GM20431 (cell line): Measurements from ENCODE around the gene TUBB4A.

Source experiments
- in situ Hi-C: fragments of 300-500 bp; cut with MseI, MboI; formaldehyde crosslinking; loops from one replicate; pipeline ENCODE4 v1.15.0; 2020; ENCODE audit warnings: low sequenced_read_pairs; ENCODE audit not compliant: unreplicated experiment

The TUBB4A gene

DNA sequence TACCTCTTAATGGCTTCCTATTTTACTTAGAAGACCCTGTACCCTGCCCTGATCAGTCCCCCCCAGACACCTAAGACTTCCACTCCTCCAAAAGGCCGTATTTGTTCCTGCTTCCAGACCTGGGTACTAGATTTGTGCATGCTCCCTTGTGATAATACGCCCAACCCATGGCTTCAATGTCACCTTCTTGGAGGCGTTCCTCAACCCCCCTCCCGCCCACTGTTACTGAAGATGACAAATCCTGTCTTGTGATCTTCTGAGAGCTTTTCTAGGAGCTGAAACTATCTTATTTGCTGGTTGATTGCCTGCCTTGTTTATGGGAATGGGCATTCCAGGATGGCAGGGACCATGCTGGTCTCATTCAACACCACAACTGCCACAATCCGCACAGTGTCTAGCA lies 51.9 kb downstream of the TUBB4A start:
- in situ Hi-C loops, result no loop called here

DNA sequence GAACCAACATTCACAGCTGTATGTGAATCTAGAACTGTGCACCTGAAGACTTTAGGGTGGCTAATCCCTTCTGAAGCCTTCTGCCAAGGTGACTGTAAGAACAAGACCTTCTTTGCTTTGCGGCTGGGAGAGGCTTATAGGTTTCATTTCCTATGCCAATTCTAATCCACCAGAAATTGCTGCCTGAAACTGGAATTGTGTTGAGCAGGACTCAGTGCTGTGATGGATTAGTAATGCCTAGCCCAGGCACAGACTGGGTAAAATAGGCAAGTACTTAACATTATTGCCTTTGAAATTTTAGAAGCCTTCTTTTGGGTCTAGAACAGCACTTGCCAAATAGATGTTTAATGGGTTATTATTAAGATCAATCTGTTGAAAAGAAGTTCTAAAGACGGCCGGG lies 54.1 kb downstream of the TUBB4A start:
- in situ Hi-C loops, result no loop called here

- in situ Hi-C loops, result no loop called here
Measured at GRCh38 chr19:6446452-6446851, 55.7 kb downstream of the TUBB4A start.
